HG02938 (cell line): ENCODE measurements around the gene ITPR2.

Source experiments
- ATAC-seq: cut with Tn5 transposase; IDR thresholded peaks from one replicate; pipeline ENCODE4 v1.9.1; 2021; ENCODE audit warnings: mild to moderate bottlenecking, moderate library complexity; ENCODE audit not compliant: unreplicated experiment

ITPR2 gene

DNA sequence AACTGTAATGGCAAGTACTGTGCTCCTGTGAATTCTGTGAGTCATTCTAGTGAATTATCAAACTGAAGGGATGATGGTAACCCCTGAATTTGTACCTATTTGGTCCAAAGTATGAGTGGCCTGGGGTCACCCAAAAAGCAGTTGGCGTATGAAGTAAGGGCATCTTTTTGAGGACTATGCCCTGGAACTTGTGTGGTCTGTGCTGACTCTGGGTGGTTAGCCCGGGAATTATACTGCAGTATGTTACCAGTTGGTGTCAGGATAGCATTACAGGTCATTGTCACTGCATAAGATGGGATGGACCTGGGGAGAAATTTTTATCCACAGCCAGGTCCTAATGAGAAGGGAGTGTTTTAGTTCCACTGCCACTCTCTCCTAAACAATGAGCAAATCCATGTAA, 462.9 kb downstream of the ITPR2 start:
- no peak for ATAC-seq

DNA sequence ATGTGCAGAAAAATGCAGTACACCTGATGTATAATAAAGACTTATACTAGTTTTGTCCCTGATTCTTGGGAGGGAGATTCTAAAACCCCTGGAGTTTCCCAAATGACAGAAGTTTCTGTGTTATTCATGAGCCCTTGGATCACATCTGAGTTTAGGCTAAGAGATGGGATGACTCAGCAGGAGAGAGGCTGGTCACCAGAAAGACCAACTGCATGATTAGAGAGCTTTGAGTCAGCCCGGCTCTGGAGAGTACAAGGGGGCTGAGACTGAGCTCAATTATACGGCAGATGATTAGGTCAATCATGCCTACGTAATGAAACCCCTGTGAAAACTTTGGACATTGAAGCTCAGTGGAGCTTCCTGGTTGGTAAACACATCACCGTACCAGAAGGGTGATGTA, 463.4 kb downstream of the ITPR2 start:
- no peak for ATAC-seq

DNA sequence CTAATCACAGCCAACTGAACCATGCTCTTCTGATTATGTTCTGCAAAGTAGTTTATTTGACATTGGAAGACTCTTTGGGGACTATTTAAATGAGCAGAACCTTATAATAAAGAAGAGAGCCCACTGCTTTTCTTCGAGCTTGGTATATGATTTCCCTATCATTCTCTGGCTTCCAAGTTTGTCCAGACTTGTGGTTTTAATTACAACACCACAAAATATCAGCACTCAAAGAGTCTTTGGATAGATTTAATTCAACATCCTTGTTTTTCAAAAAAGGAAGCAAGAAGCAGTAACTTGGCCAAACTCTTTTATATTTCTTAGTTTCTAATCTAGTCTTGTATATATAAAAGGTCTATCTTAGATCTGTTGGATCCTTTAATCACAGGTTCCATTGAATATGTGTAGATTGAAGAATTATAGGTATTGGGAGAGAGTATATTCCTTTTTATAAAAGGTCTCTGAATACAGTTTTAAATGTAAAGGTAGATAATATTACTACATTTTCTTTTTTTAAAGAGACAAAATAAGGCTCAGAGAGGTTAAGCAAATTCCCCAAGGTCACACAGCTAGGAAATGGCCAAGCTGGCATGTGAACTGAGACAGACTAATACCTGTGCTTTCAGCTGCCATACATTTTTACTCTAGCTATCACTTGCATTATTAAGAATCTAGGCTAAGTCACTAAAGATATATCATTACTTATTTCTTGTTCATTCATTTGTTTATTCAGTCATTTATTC, 464.8 kb downstream of the ITPR2 start:
- no peak for ATAC-seq

DNA sequence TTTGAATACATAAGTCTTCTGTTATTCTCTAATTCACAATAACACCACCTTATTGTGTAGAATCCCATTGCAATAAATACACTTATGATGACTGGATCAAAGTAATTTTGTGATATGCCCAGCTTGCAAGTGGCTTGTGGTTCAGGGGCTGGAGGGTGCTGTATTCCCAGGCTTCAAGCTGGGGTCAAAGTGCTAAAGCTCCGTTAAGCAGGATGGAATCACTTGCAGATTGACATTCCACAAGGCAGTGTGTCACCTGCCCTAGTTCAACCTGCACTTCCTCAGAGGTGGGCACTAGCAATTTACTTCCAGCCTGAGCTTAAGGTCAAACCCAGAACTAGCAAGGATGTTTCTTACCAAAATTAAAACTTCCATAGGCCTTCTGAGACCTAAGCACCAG, 471.0 kb downstream of the ITPR2 start:
- no peak for ATAC-seq

DNA sequence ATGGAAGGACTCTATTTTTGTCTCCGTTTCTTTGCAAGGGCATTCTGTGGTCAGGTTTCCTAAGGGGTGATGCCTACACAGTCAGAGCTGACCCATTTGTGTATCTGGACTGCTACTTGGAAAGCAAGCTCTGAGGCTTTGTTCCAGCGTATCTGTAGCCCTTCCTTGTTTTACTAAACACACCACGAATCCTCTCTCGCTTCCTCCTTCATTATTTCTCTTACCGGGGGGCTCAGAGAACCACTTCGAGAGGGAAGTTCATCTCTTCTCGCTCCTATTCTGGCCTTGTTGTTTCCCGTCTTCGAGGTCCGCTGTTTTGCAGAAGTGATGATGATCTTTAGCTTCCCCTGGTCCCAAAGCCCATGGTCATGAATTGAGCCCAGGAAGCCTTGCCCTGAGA, 472.9 kb downstream of the ITPR2 start:
- ATAC-seq, result no peak

DNA sequence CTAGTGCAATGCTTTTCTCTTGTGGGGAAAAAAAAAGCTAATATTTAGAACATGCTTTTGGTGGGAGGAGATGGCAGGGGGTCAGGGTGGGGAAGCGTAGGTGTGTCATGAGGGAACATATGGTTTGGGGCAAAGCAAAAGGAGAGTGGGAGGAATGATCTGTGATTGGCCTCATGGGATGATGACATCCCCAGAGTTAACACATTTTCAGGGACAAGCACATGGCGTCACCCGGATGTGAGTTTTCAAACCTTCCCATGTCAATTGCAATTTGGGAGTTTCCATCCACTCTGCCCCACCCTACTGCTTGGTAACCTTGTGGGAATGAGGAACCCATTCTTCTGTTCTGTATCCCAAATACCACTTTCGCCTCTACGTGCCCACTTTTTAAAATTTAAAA, 473.4 kb downstream of the ITPR2 start:
- ATAC-seq, result no peak

DNA sequence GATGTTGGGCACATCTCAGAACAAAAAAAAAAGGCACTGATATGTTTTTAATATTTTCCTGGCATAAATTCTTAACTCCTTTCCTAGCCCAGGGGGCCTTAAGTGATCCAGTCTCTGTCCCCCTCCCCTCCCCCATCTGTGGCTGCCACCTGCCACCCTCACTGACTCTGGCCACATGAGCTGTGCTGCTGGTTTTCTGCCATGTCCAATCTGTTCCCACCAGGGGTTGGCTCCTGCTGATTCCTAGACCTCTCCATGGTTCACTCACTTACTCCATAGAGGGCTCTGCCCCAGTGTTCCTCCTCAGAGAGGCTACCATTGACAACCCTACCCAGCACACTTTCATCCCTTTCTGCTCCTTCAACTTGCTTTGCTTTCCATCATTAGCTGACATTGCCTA, 474.3 kb downstream of the ITPR2 start:
- no peak for ATAC-seq

DNA sequence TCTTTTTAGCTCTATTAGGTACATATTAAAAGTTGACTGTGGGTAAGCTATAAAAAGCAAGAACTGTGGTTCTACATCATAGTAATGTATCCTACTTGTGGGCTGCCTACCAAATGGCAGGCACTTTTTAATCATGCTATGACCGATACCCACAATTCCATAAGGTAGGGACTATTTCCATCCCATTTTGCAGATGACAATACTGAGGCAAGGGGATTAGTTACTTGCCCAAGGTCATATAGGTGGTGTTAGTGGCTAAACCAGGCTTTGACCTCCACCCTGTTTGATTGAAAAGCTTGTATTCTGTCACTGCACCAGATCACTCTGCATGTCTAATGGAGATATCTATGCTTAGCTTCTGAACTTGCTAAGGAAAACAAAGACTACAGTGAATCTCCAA, 485.7 kb downstream of the ITPR2 start:
- ATAC-seq, result no peak

DNA sequence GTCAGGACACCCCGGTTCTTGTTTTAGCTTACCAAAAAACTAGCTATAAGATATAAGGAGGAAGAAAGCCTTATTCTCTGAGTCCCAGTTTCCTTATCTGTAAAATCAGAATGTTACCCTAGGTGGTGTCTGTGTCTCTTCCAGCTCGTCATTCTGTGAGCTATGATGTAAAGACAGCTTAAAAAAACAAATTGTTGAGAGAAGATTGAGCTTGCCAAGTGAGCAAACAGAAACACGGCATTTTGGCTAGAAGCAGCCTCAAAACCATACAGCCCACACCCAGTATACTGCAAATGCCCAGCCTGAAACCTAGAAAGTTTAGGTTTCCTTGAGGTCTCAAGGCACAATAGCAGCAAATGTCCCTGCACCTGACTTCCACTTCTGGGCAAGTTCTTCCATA, 486.3 kb downstream of the ITPR2 start:
- ATAC-seq, result no peak

DNA sequence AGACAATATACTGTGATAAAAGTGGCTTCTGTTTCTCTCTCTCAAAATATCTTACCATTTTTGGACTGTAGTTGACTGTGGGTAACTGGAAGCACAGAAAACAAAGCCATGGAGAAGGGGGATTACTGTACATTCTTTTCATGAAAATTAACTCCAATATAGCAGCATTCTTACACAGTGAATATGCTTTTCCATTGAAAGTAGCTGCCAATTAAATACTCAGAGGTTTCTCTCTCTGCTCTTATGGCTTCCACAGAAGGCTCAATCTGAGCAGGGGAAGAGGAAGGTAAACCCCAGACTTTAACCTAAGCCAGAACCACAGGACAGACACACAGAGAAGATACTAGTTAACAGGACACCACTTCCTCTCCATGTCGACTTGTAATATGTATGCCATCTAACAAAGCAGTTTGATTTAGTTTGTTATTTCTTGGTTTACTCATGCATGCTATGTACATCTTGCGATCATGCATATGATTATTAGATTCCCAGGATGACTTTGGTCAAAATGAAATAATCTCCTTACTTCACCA, 487.5 kb downstream of the ITPR2 start:
- no peak for ATAC-seq

DNA sequence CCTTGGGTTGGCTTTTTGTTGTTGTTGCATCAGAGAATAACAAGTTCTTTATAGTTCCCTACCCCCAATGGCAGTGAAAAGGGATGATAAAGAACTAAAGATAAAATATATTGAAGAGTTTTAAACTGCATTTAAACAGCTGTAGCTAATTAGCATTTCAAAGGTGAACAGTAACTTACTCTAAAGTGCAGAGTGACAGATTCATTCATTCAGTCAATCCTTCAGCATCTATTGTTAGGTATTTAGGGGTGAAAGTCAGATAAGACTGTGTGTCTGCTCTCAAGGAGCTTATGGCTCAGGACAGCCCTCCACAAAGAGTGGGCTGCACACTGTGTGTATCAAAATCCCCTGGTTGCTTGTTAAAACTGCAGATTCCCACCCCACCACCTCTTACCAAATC, 491.5 kb downstream of the ITPR2 start:
- ATAC-seq, result no peak

DNA sequence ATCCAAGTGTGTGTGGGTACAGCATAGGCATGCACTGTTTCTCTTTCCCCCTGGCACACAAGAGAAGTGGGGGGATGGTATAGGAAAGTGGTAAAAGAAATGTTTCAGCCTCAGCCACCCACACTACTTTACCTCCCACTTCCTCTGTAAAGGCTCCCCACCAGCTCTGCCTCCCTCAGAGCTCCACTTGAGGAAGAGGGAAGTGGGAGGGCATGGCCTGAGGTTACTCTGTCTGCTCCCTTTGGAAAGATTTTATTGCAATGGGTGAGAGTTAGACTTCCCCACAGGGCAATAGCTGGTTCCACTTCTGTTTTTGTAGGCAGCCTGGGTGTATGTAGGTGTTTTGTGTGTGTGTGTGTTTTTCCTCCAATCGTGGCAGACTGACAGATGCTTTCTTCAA, 492.3 kb downstream of the ITPR2 start:
- no peak for ATAC-seq

DNA sequence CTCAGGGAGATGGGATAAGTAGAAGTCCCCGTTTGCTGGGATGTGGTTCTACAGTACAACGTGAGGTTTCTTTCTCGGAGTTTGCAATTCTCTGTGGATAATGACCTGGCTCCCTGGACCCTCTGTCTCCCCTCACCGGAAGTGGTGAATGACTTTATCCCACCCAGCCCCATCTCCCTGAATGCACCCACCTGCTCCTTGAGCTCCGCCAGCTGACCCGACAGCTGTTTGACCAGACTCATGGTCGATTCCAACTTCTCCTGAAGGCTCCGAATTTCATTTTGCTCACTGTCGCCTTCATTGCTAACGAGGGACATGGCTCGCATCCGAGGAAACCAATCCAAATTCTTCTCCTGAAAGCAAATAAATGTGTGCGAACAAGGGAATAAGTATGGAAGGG, 493.0 kb downstream of the ITPR2 start:
- no peak for ATAC-seq

DNA sequence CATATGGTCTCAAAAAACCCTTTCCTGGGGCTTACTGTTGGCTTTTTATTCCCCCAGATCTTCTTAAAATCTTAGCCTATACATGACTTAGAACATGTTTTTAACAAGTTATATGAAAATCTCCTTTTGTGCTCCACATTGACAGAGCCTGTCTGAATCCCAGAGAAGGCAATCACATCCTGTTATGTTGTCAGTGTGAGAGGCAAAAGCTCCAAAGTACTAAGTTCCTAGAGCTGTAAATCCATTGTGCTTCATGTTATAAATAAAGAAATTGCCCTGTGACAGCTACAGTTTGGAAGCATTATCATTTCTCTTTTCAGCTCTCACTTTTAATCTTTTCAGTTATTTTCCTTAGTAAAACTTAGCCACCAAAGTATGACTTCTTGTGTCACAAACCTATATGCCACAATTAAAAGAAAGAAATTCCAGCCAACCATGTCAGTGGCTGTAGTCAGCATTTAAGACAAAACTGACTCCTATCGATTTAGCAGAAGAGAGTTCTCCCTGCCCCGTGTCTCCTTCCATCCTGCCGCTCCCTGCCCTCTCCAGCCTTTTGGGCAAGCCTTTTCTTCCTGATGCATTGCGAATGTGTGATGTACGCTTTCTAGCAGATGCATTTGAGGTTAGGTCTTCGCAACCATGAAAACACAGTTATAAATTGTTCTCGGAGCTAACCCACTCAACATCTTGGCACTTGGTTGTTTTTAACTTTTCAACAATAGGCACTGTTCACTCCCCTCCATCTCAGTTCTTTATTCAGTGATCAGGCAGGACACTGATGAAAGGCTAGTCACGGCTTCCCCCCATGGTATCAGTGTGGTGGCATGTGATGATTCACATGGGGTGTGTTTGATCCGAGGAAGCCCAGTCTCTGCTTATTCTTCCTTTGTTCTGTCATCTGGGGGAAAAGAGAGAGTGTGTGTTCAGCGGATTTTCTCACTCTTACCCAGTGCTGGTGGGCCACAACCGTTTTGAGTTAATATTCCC, 494.1 kb downstream of the ITPR2 start:
- ATAC-seq, result no peak

DNA sequence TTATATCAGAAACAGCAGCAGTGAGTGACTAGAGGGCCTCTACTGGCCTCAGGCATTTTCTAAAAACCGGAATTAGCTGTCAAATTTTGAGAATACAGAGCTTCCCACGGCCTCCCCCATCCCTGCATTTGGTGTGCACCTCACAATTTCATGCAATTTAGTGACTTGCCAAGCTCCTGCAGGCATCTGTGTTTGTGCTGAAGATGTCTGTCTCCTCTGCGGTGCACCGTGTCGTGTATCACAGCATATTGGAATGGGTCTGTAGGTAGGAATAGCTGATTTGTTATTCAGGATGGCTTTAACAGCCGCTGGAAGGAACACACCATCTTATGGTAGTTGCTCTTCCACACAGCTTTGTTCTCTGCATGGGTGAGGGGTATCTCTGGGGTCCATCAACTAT, 497.3 kb downstream of the ITPR2 start:
- ATAC-seq, result no peak

DNA sequence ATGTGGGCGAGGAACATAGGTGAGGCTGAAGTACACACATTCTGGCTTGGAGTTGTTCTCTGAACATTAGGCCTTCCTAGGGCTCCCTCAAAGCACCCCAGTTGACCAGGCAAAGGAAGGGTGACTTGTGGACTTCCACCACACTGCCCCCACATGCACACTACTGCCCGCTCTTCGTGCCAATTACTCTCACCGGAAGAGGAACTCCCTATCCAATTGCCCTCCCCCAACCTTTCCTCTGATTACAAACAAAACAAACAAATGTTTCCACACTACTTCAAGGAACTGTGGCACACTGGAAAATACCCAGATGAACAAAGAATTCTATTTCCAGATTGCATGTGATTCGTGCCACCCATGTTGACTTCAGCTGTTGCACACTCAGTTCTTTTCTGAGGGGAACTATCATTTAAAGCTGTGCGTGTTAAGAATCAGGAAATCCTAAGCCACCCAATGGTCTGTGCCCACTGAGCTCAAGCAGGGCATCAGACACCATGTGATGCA, 498.3 kb downstream of the ITPR2 start:
- no peak for ATAC-seq

DNA sequence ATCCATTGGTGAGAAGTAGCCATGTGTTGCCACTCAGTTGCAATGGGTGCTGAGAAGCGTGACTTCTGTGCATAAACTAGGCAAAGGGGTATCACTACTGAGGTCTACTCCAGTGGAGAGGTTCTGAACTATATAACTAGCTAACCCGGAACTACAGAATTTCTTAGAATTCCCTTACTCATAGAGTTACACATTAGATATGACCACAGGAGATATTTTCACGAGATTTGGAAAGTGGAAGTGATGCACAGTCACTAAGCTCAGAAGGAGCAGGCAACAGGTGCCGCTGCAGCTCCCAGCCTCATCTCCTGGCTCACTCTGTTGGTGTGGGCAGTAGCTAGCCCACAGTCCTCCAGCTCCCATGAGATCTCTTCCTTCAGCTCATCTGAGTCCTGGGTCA, 501.0 kb downstream of the ITPR2 start:
- ATAC-seq, result no peak

DNA sequence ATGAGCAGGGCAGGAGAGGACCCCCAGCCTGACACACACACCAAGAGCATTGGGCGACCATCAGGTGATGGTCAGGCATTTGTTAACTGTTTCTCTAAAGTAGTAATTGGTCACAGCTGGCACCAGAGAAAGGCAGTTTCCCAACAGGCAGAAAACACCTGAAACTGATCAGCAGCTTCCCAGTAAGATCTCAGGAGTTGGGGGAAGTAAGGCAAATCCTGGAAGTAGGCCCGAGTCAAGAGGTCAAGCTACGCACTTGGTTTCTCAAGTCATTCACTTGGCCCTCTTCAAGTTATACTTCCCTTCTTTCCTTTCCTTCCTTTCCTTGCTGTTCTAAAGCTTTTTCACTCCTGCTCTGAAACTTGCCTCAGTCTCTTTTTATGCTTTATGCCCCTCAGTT, 501.9 kb downstream of the ITPR2 start:
- ATAC-seq, result no peak

DNA sequence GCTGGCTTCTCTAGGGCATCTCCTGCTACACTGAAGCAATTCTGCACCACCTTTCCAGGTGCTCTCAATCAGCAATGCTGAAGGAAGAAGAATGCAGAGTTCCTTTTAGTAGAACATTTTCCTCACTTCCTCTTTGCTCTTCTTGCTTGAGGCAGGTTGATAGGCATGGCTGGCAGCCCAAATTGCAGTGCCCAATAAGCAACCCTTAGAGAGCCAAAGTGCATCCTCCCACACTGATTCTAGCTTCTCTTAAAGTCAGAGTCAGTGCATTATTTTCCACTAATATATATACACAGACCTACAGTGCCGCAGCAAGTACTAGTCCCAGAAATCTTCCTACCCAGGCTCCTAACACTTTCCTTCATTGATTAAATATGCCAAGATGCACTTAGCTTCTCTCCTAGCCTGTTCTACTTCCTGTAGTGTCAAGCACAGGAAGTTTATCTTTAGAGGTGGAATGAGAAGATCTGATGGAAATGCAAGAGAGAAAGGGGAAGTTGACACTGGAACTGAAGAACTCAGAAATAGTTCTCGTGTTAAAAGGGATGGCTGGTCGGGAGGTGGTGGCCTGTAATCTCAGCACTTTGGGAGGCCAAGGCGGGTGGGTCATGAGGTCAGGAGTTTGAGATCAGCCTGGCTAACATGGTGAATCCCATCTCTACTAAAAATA, 504.9 kb downstream of the ITPR2 start:
- ATAC-seq, result no peak

DNA sequence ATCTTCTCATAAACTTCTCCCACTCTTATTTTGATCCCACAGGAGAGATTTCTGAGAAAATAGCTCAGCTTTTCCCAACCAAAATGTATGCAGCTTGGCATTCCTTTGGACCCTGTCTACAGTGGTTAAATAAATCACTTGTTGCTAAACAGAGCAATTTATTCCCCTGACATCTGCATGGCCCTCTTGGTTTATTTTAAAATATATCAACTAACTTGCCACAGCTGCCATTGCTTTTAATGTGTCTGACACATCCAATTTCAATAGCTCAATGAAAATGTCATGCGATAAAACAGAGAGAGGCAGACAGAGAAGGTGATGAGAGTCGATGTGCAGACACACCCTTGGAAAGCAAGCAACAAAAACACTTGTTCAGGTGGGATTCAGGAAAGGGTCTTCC, 509.3 kb downstream of the ITPR2 start:
- no peak for ATAC-seq

DNA sequence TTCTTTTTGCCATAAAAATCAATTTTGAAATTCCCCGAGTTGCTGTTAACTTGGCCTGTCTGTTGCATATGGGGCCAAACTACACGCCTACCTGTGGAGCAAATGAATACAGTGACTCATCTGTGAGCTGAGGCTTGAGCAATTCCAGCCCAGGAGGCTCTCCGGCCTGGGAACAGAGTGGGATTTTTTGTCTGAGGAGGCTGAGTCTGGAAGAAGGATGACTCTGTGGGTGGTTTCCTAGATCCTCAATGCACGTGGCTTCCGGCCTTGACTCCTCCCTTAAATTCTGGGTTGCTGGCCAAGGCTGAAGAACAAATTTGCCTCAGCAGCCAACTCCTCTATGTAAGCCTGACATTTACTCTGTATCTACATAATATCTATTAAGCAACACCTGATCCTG, 513.5 kb downstream of the ITPR2 start:
- ATAC-seq, result no peak
